HEK293 (cell line): ENCODE data around the gene CCDC85C.

ENCODE experiments used
- BCL11B ChIP-seq: fragments of 450-650 bp; formaldehyde crosslinking; IDR thresholded peaks from 2 replicates; pipeline ENCODE4 v1.5.1; 2016; ENCODE audit warnings: low read depth, missing biosample characterization, missing genetic modification characterization
- EGR2 ChIP-seq: fragments of 450-650 bp; formaldehyde crosslinking; IDR thresholded peaks from 2 replicates; pipeline ENCODE4 v1.5.1; 2016; ENCODE audit warnings: low read depth, missing biosample characterization, missing genetic modification characterization
- KLF1 ChIP-seq: fragments of 450-650 bp; formaldehyde crosslinking; IDR thresholded peaks from 2 replicates; pipeline ENCODE4 v1.5.1; 2016; ENCODE audit warnings: missing biosample characterization, missing genetic modification characterization
- KLF8 ChIP-seq: fragments of 450-650 bp; formaldehyde crosslinking; IDR thresholded peaks from 2 replicates; pipeline ENCODE4 v1.5.1; 2016; ENCODE audit warnings: missing biosample characterization, missing genetic modification characterization
- KLF9 ChIP-seq: fragments of 450-650 bp; formaldehyde crosslinking; IDR thresholded peaks from 2 replicates; pipeline ENCODE4 v1.5.1; 2016; ENCODE audit warnings: missing biosample characterization, missing genetic modification characterization, low read depth
- SCRT2 ChIP-seq: fragments of 450-650 bp; formaldehyde crosslinking; IDR thresholded peaks from 2 replicates; pipeline ENCODE4 v1.5.1; 2016; ENCODE audit warnings: missing biosample characterization, missing genetic modification characterization
- SETDB1 ChIP-seq: IDR thresholded peaks from one replicate; pipeline ENCODE4 v1.6.1; 2017; ENCODE audit warnings: mild to moderate bottlenecking, low read length, moderate library complexity, mixed read lengths; ENCODE audit not compliant: insufficient read length
- SP2 ChIP-seq: fragments of 450-650 bp; formaldehyde crosslinking; IDR thresholded peaks from 2 replicates; pipeline ENCODE4 v1.5.1; 2016; ENCODE audit warnings: missing biosample characterization, missing genetic modification characterization
- YY1 ChIP-seq: fragments of 450-650 bp; formaldehyde crosslinking; IDR thresholded peaks from 2 replicates; pipeline ENCODE4 v1.5.1; 2018; ENCODE audit warnings: missing biosample characterization, missing genetic modification characterization
- ZBTB1 ChIP-seq: fragments of 450-650 bp; formaldehyde crosslinking; IDR thresholded peaks from 2 replicates; pipeline ENCODE4 v1.5.1; 2016; ENCODE audit warnings: missing biosample characterization, missing genetic modification characterization
- ZBTB26 ChIP-seq: fragments of 450-650 bp; formaldehyde crosslinking; optimal IDR thresholded peaks from 2 replicates; pipeline ENCODE3; 2016; ENCODE audit warnings: missing biosample characterization, mild to moderate bottlenecking, missing genetic modification characterization
- ZBTB8A ChIP-seq: fragments of 450-650 bp; formaldehyde crosslinking; IDR thresholded peaks from 2 replicates; pipeline ENCODE4 v1.5.1; 2016; ENCODE audit warnings: missing biosample characterization, missing genetic modification characterization
- ZFHX2 ChIP-seq: fragments of 450-650 bp; formaldehyde crosslinking; conservative IDR thresholded peaks from 2 replicates; pipeline ENCODE4 v1.5.1; 2016; ENCODE audit warnings: missing biosample characterization, missing genetic modification characterization
- ZFP37 ChIP-seq: fragments of 450-650 bp; formaldehyde crosslinking; IDR thresholded peaks from 2 replicates; pipeline ENCODE4 v1.5.1; 2016; ENCODE audit warnings: missing biosample characterization, missing genetic modification characterization
- ZNF155 ChIP-seq: fragments of 450-650 bp; formaldehyde crosslinking; IDR thresholded peaks from 2 replicates; pipeline ENCODE4 v1.5.1; 2016; ENCODE audit warnings: missing biosample characterization, missing genetic modification characterization
- ZNF174 ChIP-seq: fragments of 450-650 bp; formaldehyde crosslinking; IDR thresholded peaks from 2 replicates; pipeline ENCODE4 v1.5.0; 2017; ENCODE audit warnings: missing biosample characterization, mild to moderate bottlenecking, missing genetic modification characterization
- ZNF366 ChIP-seq: fragments of 450-650 bp; formaldehyde crosslinking; conservative IDR thresholded peaks from 2 replicates; pipeline ENCODE4 v1.5.1; 2016; ENCODE audit warnings: missing biosample characterization, missing genetic modification characterization
- ZNF621 ChIP-seq: fragments of 450-650 bp; formaldehyde crosslinking; IDR thresholded peaks from 2 replicates; pipeline ENCODE4 v1.5.1; 2017; ENCODE audit warnings: missing biosample characterization, missing genetic modification characterization
- ZNF645 ChIP-seq: fragments of 450-650 bp; formaldehyde crosslinking; IDR thresholded peaks from 2 replicates; pipeline ENCODE4; 2016; ENCODE audit warnings: missing biosample characterization, missing genetic modification characterization
- ZNF692 ChIP-seq: fragments of 450-650 bp; formaldehyde crosslinking; IDR thresholded peaks from 2 replicates; pipeline ENCODE4 v1.5.1; 2016; ENCODE audit warnings: missing biosample characterization, missing genetic modification characterization
- ZNF704 ChIP-seq: fragments of 450-650 bp; formaldehyde crosslinking; IDR thresholded peaks from 2 replicates; pipeline ENCODE4 v1.5.1; 2016; ENCODE audit warnings: missing biosample characterization, missing genetic modification characterization
- ZNF837 ChIP-seq: fragments of 450-650 bp; formaldehyde crosslinking; IDR thresholded peaks from 2 replicates; pipeline ENCODE4 v1.5.1; 2016; ENCODE audit warnings: missing biosample characterization, missing genetic modification characterization
- ZSCAN30 ChIP-seq: fragments of 450-650 bp; IDR thresholded peaks from 2 replicates; pipeline ENCODE4 v1.5.1; 2018; ENCODE audit warnings: missing biosample characterization, mild to moderate bottlenecking, missing genetic modification characterization, moderate library complexity
- ZSCAN5A ChIP-seq: fragments of 450-650 bp; formaldehyde crosslinking; IDR thresholded peaks from 2 replicates; pipeline ENCODE4 v1.5.1; 2016; ENCODE audit warnings: missing biosample characterization, missing genetic modification characterization

CCDC85C gene

GRCh38 chr14:99602054-99602787 is 1.8 kb downstream of the CCDC85C start (continued):
- no peak for TF ChIP-seq KLF8
- TF ChIP-seq ZFP37 (tag by site-specific recombination): no peak
- TF ChIP-seq YY1: no peak
- TF ChIP-seq SP2 (tag by site-specific recombination): no peak
- peak; percentile 33; the same call in 1 of the 2 replicates for TF ChIP-seq EGR2
- TF ChIP-seq ZSCAN30 (tag by site-specific recombination): peak; percentile 13; the same call in 1 of the 2 replicates
- peak; percentile 67 for TF ChIP-seq KLF1
- TF ChIP-seq SCRT2: peak; percentile 99
- no peak for TF ChIP-seq ZSCAN5A (tag by site-specific recombination)
- peak; percentile 44; the same call in 1 of the 2 replicates for TF ChIP-seq ZFHX2
- TF ChIP-seq ZNF174 (tag by site-specific recombination): no peak
- TF ChIP-seq ZNF692 (tag by site-specific recombination): no peak
- peak; percentile 51 for TF ChIP-seq ZBTB8A (tag by site-specific recombination)
- TF ChIP-seq ZBTB1 (tag by site-specific recombination): no peak
- no peak for TF ChIP-seq ZNF155 (tag by site-specific recombination)
- peak; percentile 29 for TF ChIP-seq ZBTB26
- no peak for TF ChIP-seq ZNF837 (tag by site-specific recombination)
- 0 out of 2 replicates have a peak, but pooled peaks have one; percentile 18 for TF ChIP-seq BCL11B (tag by site-specific recombination)
- TF ChIP-seq SETDB1: no peak
- no peak for TF ChIP-seq ZNF621 (tag by site-specific recombination)
- no peak for TF ChIP-seq ZNF645
- TF ChIP-seq ZNF366 (tag by site-specific recombination): no peak
- no peak for TF ChIP-seq ZNF704 (tag by site-specific recombination)
- no peak for TF ChIP-seq KLF9 (tag by site-specific recombination)
- TF ChIP-seq, all 188 proteins: peak for 14
